Hepatocyte (in vitro differentiated cells): ENCODE results near the gene TTLL9. TPM values are rescaled to one million over a fixed set of nuclear protein-coding genes. Genes with fewer than 3 reads are reported as not detected.

Experiments
- DNase-seq: peaks from one replicate; pipeline ENCODE4 v3.0.0-alpha.2; 2016; ENCODE audit warnings: low spot score
- H2AFZ ChIP-seq: fragments of 200-600 bp; sonication (generic); 2 replicates; pipeline ENCODE4 v1.6.0; 2016; ENCODE audit warnings: antibody characterized with exemption, mild to moderate bottlenecking
- H3K27ac ChIP-seq: fragments of 200-600 bp; sonication (generic); 2 replicates; pipeline ENCODE4 v1.5.1; 2016; ENCODE audit warnings: mild to moderate bottlenecking
- H3K27me3 ChIP-seq: fragments of 200-600 bp; sonication (generic); 2 replicates; pipeline ENCODE4 v1.6.1; 2016
- H3K36me3 ChIP-seq: fragments of 200-600 bp; sonication (generic); replicated peaks from 2 replicates; pipeline ENCODE4 v1.5.1; 2016; ENCODE audit warnings: low read depth; ENCODE audit not compliant: insufficient read depth
- H3K4me1 ChIP-seq: fragments of 200-600 bp; sonication (generic); 2 replicates; pipeline ENCODE4 v1.5.1; 2016; ENCODE audit warnings: mild to moderate bottlenecking, moderate library complexity; ENCODE audit not compliant: insufficient read depth
- H3K4me2 ChIP-seq: fragments of 200-600 bp; sonication (generic); 2 replicates; pipeline ENCODE4 v1.6.0; 2016
- H3K4me3 ChIP-seq: fragments of 200-600 bp; sonication (generic); 2 replicates; pipeline ENCODE4 v1.5.1; 2016; ENCODE audit warnings: mild to moderate bottlenecking
- H3K79me2 ChIP-seq: fragments of 200-600 bp; sonication (generic); 2 replicates; pipeline ENCODE4 v1.6.0; 2017; ENCODE audit warnings: mild to moderate bottlenecking
- H3K9me2 ChIP-seq: fragments of 200-600 bp; sonication (generic); replicated peaks from 2 replicates; pipeline ENCODE4 v1.6.0; 2017; ENCODE audit warnings: mild to moderate bottlenecking; ENCODE audit not compliant: insufficient read depth
- H3K9me3 ChIP-seq: fragments of 200-600 bp; sonication (generic); 2 replicates; pipeline ENCODE4 v1.5.1; 2016; ENCODE audit warnings: low read depth, mild to moderate bottlenecking
- H4K20me1 ChIP-seq: fragments of 200-600 bp; sonication (generic); 2 replicates; pipeline ENCODE4 v1.6.0; 2016; ENCODE audit warnings: mild to moderate bottlenecking; ENCODE audit not compliant: insufficient read depth, poor library complexity, severe bottlenecking
- CTCF ChIP-seq: fragments of 200-600 bp; sonication (generic); IDR thresholded peaks from 2 replicates; pipeline ENCODE4 v1.5.1; 2016; ENCODE audit warnings: antibody characterized with exemption, mild to moderate bottlenecking; ENCODE audit not compliant: poor library complexity
- EZH2 ChIP-seq: fragments of 200-600 bp; sonication (generic); IDR thresholded peaks from 2 replicates; pipeline ENCODE4 v1.6.1; 2016; ENCODE audit warnings: antibody characterized with exemption, mild to moderate bottlenecking, borderline replicate concordance
- EZH2phosphoT487 ChIP-seq: fragments of 200-600 bp; sonication (generic); IDR thresholded peaks from one replicate; pipeline ENCODE4 v1.6.1; 2018; ENCODE audit warnings: antibody characterized with exemption, mild to moderate bottlenecking, low read depth, moderate library complexity; ENCODE audit not compliant: unreplicated experiment, severe bottlenecking
- WGBS: methylation state at CpG from one replicate; pipeline ENCODE4 v1.1.6; 2016; ENCODE audit warnings: low lambda C conversion rate; ENCODE audit errors: missing lambda C conversion rate; 5-methylcytosine and 5-hydroxymethylcytosine counted together
- polyA plus RNA-seq: library from polyadenylated mRNA; unstranded; fragments of >200 nt; fragmentation: Nextera tagmentation; extraction: Ambion mirVana; gene quantifications from 2 replicates; pipeline ENCODE4 v1.2.1, GENCODE V29; 2016
- total RNA-seq: library from RNA; depleted of rRNA; stranded (reverse); fragments of >200 nt; gene quantifications from 2 replicates; pipeline ENCODE4 v1.2.3, GENCODE V29; 2014

TTLL9 gene
- total and polyA plus RNA-seq, 2 experiments from 2014 or later = 0.18 TPM; not detected in 1

- Histone ChIP-seq H3K27me3 (peaks cover 50% of the 10 kb centered on the region), H3K4me2 (no peak overlapping the region)
- TF ChIP-seq EZH2 (no peak), CTCF (no peak), EZH2phosphoT487 (no peak)
Observed at GRCh38 chr20:31857861-31858759, 12.3 kb upstream of the TTLL9 start.

GRCh38 chr20:31858760-31859083, 11.7 kb upstream of the TTLL9 start:
- Histone ChIP-seq H3K9me3 (no peaks in the 10 kb centered on the region), H3K4me3 (no peak overlapping the region), H3K79me2 (no peaks in the 10 kb centered on the region), H3K36me3 (no peaks in the 10 kb centered on the region), H2AFZ (no peak overlapping the region), H4K20me1 (no peaks in the 10 kb centered on the region), H3K4me1 (peaks cover 13% of the 10 kb centered on the region), H3K27me3 (peaks cover 50% of the 10 kb centered on the region), H3K4me2 (no peak overlapping the region), H3K9me2 (no peaks in the 10 kb centered on the region), H3K27ac (no peak overlapping the region)
- no peak for TF ChIP-seq CTCF
- TF ChIP-seq EZH2phosphoT487 = no peak
- TF ChIP-seq EZH2 = no peak
- 66% methylated on average over 3 of the region's 3 CpGs for WGBS
- no peak for DNase-seq

More at GRCh38 chr20:31857861-31858759, 12.3 kb upstream of the TTLL9 start:
- no peaks in the 10 kb centered on the region for H3K9me3 ChIP-seq
- H3K9me2 ChIP-seq = no peaks in the 10 kb centered on the region
- no peak overlapping the region for H2AFZ ChIP-seq
- no peaks in the 10 kb centered on the region for H3K79me2 ChIP-seq
- no peak overlapping the region for H3K4me3 ChIP-seq
- H3K4me1 ChIP-seq = peaks cover 13% of the 10 kb centered on the region
- 75% methylated on average over 15 of the region's 15 CpGs for WGBS
- no peak for DNase-seq
- no peaks in the 10 kb centered on the region for H4K20me1 ChIP-seq
- no peak overlapping the region for H3K27ac ChIP-seq
- H3K36me3 ChIP-seq = no peaks in the 10 kb centered on the region

DNA sequence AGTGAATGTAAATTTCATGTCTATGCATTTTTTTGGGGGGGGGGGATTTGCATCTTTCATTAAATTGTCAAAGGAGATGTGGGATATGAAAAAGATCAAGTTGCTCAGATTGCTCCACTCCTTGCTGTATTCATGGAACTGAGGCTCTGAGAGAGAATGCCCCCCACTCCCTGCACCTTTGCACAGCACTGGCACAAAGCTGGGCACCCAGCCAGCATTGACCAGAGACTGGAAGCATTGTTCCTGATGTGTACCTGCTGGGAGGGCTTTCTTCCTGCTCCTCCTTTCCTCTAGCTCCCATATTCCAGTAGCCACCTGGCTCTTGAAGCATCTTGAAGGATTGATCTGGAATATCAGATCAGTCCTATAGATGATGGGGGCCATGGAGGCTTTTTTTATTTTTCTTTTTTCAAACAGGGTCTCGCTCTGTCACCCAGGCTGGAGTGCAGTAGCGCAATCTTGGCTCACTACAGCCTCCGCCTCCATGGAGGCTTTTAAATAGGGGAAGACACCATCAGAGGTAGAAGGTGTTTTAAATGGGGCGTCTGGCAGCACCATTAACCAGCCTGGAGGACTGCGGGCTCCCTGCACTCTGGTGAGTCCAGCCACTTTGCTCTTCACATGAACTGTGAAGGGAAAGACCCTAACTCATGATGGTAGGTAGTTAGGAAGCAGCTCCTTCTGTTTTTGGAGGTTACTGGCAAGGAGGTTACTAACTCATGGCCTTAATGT, 11.0 kb upstream of the TTLL9 start:
- no peak overlapping the region for H3K4me3 ChIP-seq
- H3K36me3 ChIP-seq = no peaks in the 10 kb centered on the region
- H3K4me1 ChIP-seq = peaks cover 13% of the 10 kb centered on the region
- H3K9me2 ChIP-seq = no peaks in the 10 kb centered on the region
- peaks cover 46% of the 10 kb centered on the region for H3K27me3 ChIP-seq
- no peaks in the 10 kb centered on the region for H3K9me3 ChIP-seq
- H2AFZ ChIP-seq = no peak overlapping the region
- no peaks in the 10 kb centered on the region for H3K79me2 ChIP-seq
- H3K4me2 ChIP-seq = no peak overlapping the region
- 93% methylated on average over 5 of the region's 5 CpGs for WGBS
- DNase-seq = no peak
- no peaks in the 10 kb centered on the region for H4K20me1 ChIP-seq
- TF ChIP-seq CTCF (no peak), EZH2 (no peak), EZH2phosphoT487 (no peak)
- H3K27ac ChIP-seq = no peak overlapping the region
